ENCODE measurements around the gene TMCC1.

DNA sequence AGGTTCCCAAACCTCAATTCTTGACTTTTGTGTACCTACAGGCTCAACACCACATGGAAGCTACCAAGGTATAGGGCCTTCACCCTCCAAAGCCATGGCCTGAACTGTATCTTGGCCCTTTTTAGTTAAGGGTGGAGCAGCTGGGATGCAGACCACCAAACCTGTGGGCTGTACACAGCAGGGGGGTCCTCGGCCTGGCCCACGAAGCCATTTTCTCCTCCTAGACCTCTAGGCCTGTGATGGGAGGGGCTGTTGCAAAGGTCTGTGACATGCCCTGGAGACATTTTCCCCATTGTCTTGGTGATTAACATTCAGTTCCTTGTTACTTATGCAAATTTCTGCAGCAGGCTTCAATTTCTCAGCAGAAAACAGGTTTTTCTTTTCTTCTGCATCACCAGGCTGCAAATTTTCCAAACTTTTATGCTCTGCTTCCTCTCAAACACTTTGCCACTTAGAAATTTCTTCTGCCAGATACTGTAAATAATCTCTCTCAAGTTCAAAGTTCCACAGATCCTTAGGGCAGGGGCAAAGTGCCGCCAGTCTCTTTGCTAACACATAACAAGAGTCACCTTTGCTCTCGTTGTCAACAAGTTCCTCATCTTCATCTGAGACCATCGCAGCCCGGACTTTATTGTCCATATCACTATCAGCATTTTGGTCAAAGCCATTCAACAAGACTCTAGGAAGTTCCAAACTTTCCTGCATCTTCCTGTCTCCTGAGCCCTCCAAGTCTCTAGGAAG, 196.1 kb downstream of the TMCC1 start:
- TF ChIP-seq POLR2A (IDR thresholded peaks at IDR 0.05), result no peak
- TF ChIP-seq, protein P1, sequence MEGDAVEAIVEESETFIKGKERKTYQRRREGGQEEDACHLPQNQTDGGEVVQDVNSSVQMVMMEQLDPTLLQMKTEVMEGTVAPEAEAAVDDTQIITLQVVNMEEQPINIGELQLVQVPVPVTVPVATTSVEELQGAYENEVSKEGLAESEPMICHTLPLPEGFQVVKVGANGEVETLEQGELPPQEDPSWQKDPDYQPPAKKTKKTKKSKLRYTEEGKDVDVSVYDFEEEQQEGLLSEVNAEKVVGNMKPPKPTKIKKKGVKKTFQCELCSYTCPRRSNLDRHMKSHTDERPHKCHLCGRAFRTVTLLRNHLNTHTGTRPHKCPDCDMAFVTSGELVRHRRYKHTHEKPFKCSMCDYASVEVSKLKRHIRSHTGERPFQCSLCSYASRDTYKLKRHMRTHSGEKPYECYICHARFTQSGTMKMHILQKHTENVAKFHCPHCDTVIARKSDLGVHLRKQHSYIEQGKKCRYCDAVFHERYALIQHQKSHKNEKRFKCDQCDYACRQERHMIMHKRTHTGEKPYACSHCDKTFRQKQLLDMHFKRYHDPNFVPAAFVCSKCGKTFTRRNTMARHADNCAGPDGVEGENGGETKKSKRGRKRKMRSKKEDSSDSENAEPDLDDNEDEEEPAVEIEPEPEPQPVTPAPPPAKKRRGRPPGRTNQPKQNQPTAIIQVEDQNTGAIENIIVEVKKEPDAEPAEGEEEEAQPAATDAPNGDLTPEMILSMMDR (IDR thresholded peaks at IDR 0.05), result no peak
